ENCODE data around the gene CAMK2N2.
A peak's percentile ranks its signal among the peaks of the same experiment; 100 is the strongest.

CAMK2N2 gene

GRCh38 chr3:184229394-184230080 lies 31.8 kb downstream of the CAMK2N2 start, which contains the start of gene VWA5B2:
TSS of gene VWA5B2 (plus strand) at chr3:184229585. CDS start at chr3:184230529, 944 bp downstream.
- Mint-ChIP-seq H3K9me3 (no peaks in the 10 kb centered on the region), H3K4me3 (peak within 1 kb of the TSS; percentile 28), H3K36me3 (ENCODE audit: low read depth) (no peaks in the 10 kb centered on the region), H3K27me3 (ENCODE audit: low read depth) (peaks cover 65% of the 10 kb centered on the region), H3K4me1 (ENCODE audit: low read depth) (peaks cover 12% of the 10 kb centered on the region), H3K27ac (no peak within 1 kb of the TSS)

- Mint-ChIP-seq H3K9me3 (no peaks in the 10 kb centered on the region), H3K36me3 (ENCODE audit: low read depth) (no peaks in the 10 kb centered on the region), H3K27ac (no peak overlapping the region), H3K4me3 (peak overlapping the region; percentile 28), H3K4me1 (ENCODE audit: low read depth) (peaks cover 12% of the 10 kb centered on the region), H3K27me3 (ENCODE audit: low read depth) (peaks cover 71% of the 10 kb centered on the region)
Measured at GRCh38 chr3:184228376-184229137, 32.8 kb downstream of the CAMK2N2 start.

- Mint-ChIP-seq H3K4me3 (no peak overlapping the region), H3K9me3 (no peaks in the 10 kb centered on the region), H3K36me3 (ENCODE audit: low read depth) (no peaks in the 10 kb centered on the region), H3K27me3 (ENCODE audit: low read depth) (peaks cover 65% of the 10 kb centered on the region), H3K27ac (no peak overlapping the region), H3K4me1 (ENCODE audit: low read depth) (peaks cover 12% of the 10 kb centered on the region)
Measured at GRCh38 chr3:184227481-184227935, 33.8 kb downstream of the CAMK2N2 start.

GRCh38 chr3:184223946-184224345 lies 37.4 kb downstream of the CAMK2N2 start:
- Mint-ChIP-seq H3K4me3 (no peak overlapping the region), H3K27me3 (ENCODE audit: low read depth) (peaks cover 41% of the 10 kb centered on the region), H3K36me3 (ENCODE audit: low read depth) (no peaks in the 10 kb centered on the region), H3K27ac (no peak overlapping the region), H3K4me1 (ENCODE audit: low read depth) (peaks cover 4% of the 10 kb centered on the region), H3K9me3 (no peaks in the 10 kb centered on the region)

- Mint-ChIP-seq H3K36me3 (ENCODE audit: low read depth) (no peaks in the 10 kb centered on the region), H3K27ac (no peak overlapping the region), H3K9me3 (no peaks in the 10 kb centered on the region), H3K27me3 (ENCODE audit: low read depth) (peaks cover 26% of the 10 kb centered on the region), H3K4me1 (ENCODE audit: low read depth) (no peaks in the 10 kb centered on the region), H3K4me3 (no peak overlapping the region)
Measured at GRCh38 chr3:184222521-184222920, 38.8 kb downstream of the CAMK2N2 start.

- Mint-ChIP-seq H3K27me3 (ENCODE audit: low read depth) (peaks cover 10% of the 10 kb centered on the region), H3K9me3 (no peaks in the 10 kb centered on the region), H3K4me3 (no peak overlapping the region), H3K4me1 (ENCODE audit: low read depth) (no peaks in the 10 kb centered on the region), H3K27ac (no peak overlapping the region), H3K36me3 (ENCODE audit: low read depth) (no peaks in the 10 kb centered on the region)
Measured at GRCh38 chr3:184218814-184219213, 42.5 kb downstream of the CAMK2N2 start.

- Mint-ChIP-seq H3K4me3 (no peak overlapping the region), H3K9me3 (no peaks in the 10 kb centered on the region), H3K27me3 (ENCODE audit: low read depth) (peaks cover 19% of the 10 kb centered on the region), H3K4me1 (ENCODE audit: low read depth) (no peaks in the 10 kb centered on the region), H3K27ac (no peak overlapping the region), H3K36me3 (ENCODE audit: low read depth) (no peaks in the 10 kb centered on the region)
Measured at GRCh38 chr3:184211718-184212117, 49.6 kb downstream of the CAMK2N2 start.

GRCh38 chr3:184211297-184211696 lies 50.1 kb downstream of the CAMK2N2 start:
- Mint-ChIP-seq H3K4me3 (no peak overlapping the region), H3K4me1 (ENCODE audit: low read depth) (no peaks in the 10 kb centered on the region), H3K9me3 (no peaks in the 10 kb centered on the region), H3K36me3 (ENCODE audit: low read depth) (no peaks in the 10 kb centered on the region), H3K27me3 (ENCODE audit: low read depth) (peaks cover 24% of the 10 kb centered on the region), H3K27ac (no peak overlapping the region)

All from T-helper 1 cell treated with Interleukin-12 subunit alpha and Interleukin-12 subunit beta and Interleukin-4 antibody, amounts not matched to agents 30 μg/mL and 1 μg/mL, for 36 hours (primary cell).